Left lung (tissue), 10 donors: ENCODE results near the gene ATP8A2. TPM values are rescaled to one million over a fixed set of nuclear protein-coding genes. Genes with fewer than 3 reads are reported as not detected.

Source experiments
- ATAC-seq: fragments of 200-7000 bp; cut with Tn5 transposase; one replicate; pipeline ENCODE4 v1.9.1; 2020; ENCODE audit warnings: moderate library complexity
- DNase-seq, 4 donors: peaks; one replicate each; pipeline ENCODE4 v3.0.0-alpha.2; 2013 to 2020
- H3K27ac ChIP-seq, 2 donors: fragments of 200-600 bp; sonication (generic) in 1 of 2; one replicate each; pipeline versions ENCODE4 v1.5.0 to v1.8.0; 2020 to 2021
- H3K27me3 ChIP-seq, 2 donors: fragments of 200-600 bp; sonication (generic) in 1 of 2; one replicate each; pipeline versions ENCODE4 v1.5.0 to v1.8.0; 2020 to 2021
- H3K36me3 ChIP-seq, 2 donors: fragments of 200-600 bp; sonication (generic) in 1 of 2; one replicate each; pipeline versions ENCODE4 v1.5.0 to v1.8.0; 2020 to 2021
- H3K4me1 ChIP-seq, 2 donors: fragments of 200-600 bp; one replicate each; pipeline ENCODE4 v1.8.0; 2021
- H3K4me3 ChIP-seq, 2 donors: fragments of 200-600 bp; sonication (generic) in 1 of 2; one replicate each; pipeline versions ENCODE4 v1.5.0 to v1.8.0; 2020 to 2021; ENCODE audit warnings: mild to moderate bottlenecking in 1 of 2
- H3K9me3 ChIP-seq, 2 donors: fragments of 200-600 bp; sonication (generic) in 1 of 2; one replicate each; pipeline versions ENCODE4 v1.5.0 to v1.8.0; 2020 to 2021
- CTCF ChIP-seq, 2 donors: fragments of 200-600 bp; sonication (generic) in 1 of 2; IDR thresholded peaks; one replicate each; pipeline versions ENCODE4 v1.5.0 to v1.8.0; 2021; ENCODE audit warnings: antibody characterized with exemption in 2 of 2
- intact Hi-C, 2 donors: fragments of 100-400 bp; cut with DNase I; formaldehyde crosslinking; loops; one replicate each; pipeline versions ENCODE4 v1.11.2 to v1.14.2; 2022
- polyA plus RNA-seq, 6 donors: library from polyadenylated mRNA; unstranded; fragments of 120-200 nt; gene quantifications; one replicate each; pipeline ENCODE4 v1.2.1, GENCODE V29; 2013; ENCODE audit not compliant: insufficient read length in 6 of 6
- total RNA-seq, 2 donors: library from RNA; stranded (reverse); fragmentation: NEBNext Ultra II Directional; extraction: Animal tissue kit (Norgen Biotek cat#: 25700); gene quantifications; one replicate each; pipeline ENCODE4 v1.2.1, GENCODE V29; 2021
- donor health status: DM: no; HTN: yes; CAD: no.
- donor health status: DM: no; HTN: no; CAD: no.

ATP8A2 gene
- total and polyA plus RNA-seq, 8 donors = 1.1 to 13.4 (median 9.6) TPM

DNA sequence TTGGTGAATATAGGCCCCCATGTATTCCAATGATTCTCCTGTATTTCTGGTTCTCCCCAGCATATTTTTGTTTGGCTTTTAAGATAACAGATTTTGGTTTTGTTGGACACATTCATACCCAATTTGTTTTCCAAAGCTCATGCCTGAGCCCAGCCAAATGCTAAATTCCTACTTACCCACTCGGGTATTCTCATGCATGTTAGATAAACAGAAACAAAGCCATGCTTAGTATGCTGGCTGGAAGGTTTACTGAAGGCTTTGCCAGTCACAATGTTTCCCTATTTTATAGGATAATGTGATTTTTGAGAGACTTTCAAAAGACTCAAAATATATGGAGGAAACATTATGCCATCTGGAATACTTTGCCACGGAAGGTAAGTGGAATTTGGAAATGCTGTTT lies 206.8 kb downstream of the ATP8A2 start:
- ATAC-seq (no peak), DNase-seq (no peak)
- H3K27ac ChIP-seq = no peak overlapping the region
- no peaks in the 10 kb centered on the region for H3K36me3 ChIP-seq
- no peaks in the 10 kb centered on the region for H3K9me3 ChIP-seq
- intact Hi-C loops = no loop called here
- H3K4me3 ChIP-seq = no peak overlapping the region
- H3K27me3 ChIP-seq = no peaks in the 10 kb centered on the region
- TF ChIP-seq CTCF (IDR thresholded peaks at IDR 0.05) = no peak
- H3K4me1 ChIP-seq = no peaks in the 10 kb centered on the region

DNA sequence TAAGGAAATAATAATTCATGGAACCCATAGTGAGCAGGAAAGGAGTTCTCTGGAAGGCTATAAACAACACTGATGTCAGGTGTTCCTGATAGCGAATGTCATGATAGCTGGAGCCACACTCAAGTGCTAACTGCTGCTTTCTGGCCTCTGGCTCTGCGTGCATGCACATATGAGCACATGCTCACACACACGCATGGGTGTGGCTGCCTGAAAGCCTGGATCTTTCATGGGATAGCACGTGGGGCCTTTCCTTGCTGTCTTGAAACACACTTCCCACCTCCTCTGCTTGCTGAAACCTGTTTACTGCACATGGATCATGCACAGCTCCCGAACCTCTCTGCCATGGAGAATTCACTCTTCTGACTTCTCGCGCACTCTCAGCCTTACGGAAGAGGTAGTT lies 207.4 kb downstream of the ATP8A2 start:
- H3K27me3 ChIP-seq = no peaks in the 10 kb centered on the region
- DNase-seq (no peak), ATAC-seq (no peak)
- H3K9me3 ChIP-seq = no peaks in the 10 kb centered on the region
- intact Hi-C loops = no loop called here
- TF ChIP-seq CTCF (IDR thresholded peaks at IDR 0.05) = no peak
- no peak overlapping the region for H3K4me3 ChIP-seq
- no peaks in the 10 kb centered on the region for H3K4me1 ChIP-seq
- H3K36me3 ChIP-seq = no peaks in the 10 kb centered on the region
- H3K27ac ChIP-seq = no peak overlapping the region

- H3K4me1 ChIP-seq = no peaks in the 10 kb centered on the region
- intact Hi-C loops = no loop called here
- ATAC-seq = no peak
These were observed 209.6 kb downstream of the ATP8A2 start for GRCh38 chr13:25581351-25581750.

GRCh38 chr13:25584087-25584486 lies 212.3 kb downstream of the ATP8A2 start:
- DNase-seq (no peak), ATAC-seq (no peak)
- no peak overlapping the region for H3K4me3 ChIP-seq
- intact Hi-C loops = no loop called here
- H3K27ac ChIP-seq = no peak overlapping the region
- no peak for TF ChIP-seq CTCF (IDR thresholded peaks at IDR 0.05)
- H3K9me3 ChIP-seq = no peaks in the 10 kb centered on the region
- H3K36me3 ChIP-seq = no peaks in the 10 kb centered on the region
- peaks cover 0 to 5% of the 10 kb centered on the region in 2 donors for H3K27me3 ChIP-seq
- no peaks in the 10 kb centered on the region for H3K4me1 ChIP-seq

More at GRCh38 chr13:25581351-25581750, 209.6 kb downstream of the ATP8A2 start:
- H3K27me3 ChIP-seq = no peaks in the 10 kb centered on the region
- no peak for TF ChIP-seq CTCF (IDR thresholded peaks at IDR 0.05)
- H3K27ac ChIP-seq = no peak overlapping the region
- no peak for DNase-seq
- no peaks in the 10 kb centered on the region for H3K36me3 ChIP-seq
- H3K4me3 ChIP-seq = no peak overlapping the region
- no peaks in the 10 kb centered on the region for H3K9me3 ChIP-seq

GRCh38 chr13:25585000-25585399 lies 213.2 kb downstream of the ATP8A2 start:
- H3K36me3 ChIP-seq = no peaks in the 10 kb centered on the region
- H3K9me3 ChIP-seq = no peaks in the 10 kb centered on the region
- no peak overlapping the region for H3K27ac ChIP-seq
- H3K4me1 ChIP-seq = no peaks in the 10 kb centered on the region
- intact Hi-C loops = no loop called here
- peaks cover 0 to 5% of the 10 kb centered on the region in 2 donors for H3K27me3 ChIP-seq
- TF ChIP-seq CTCF (IDR thresholded peaks at IDR 0.05) = no peak
- ATAC-seq (no peak), DNase-seq (peak in 2 of 4 donors; percentile 78 to 86)
- H3K4me3 ChIP-seq = no peak overlapping the region
